ENCODE measurements around the gene GNAT1. TPM values are rescaled to one million over a fixed set of nuclear protein-coding genes. Genes with fewer than 3 reads are reported as not detected.

Gene GNAT1
- total and polyA plus RNA-seq, 3 experiments from 2014 or later = not detected

GRCh38 chr3:50194903-50195500 is 3.6 kb downstream of the GNAT1 start:
- ChIA-PET CTCF (interaction anchor here (0.7 to 7.2 kb wide), 35 partner anchors 9 to 216 kb away, joined by 3 to 266 read pairs (median 5); partner anchors contain the start of genes GNAI2, LSMEM2 and SLC38A3), POLR2A (interaction anchor here (1.3 to 2.1 kb wide), 2 partner anchors 31 to 51 kb away, joined by 6 to 7 read pairs; no protein-coding TSS in a partner anchor)
- Mint-ChIP-seq H3K27me3 (peaks cover 7 to 17% of the 10 kb centered on the region in 2 donors), H3K27ac (peak overlapping the region in 7 of 8 donors; percentile 37 to 80 (median 64)), H3K9me3 (no peaks in the 10 kb centered on the region), H3K4me3 (peak overlapping the region; percentile 12 to 77 (median 61)), H3K4me1 (peaks cover 4 to 22% (median 7%) of the 10 kb centered on the region in 3 donors), H3K36me3 (no peaks in the 10 kb centered on the region)
- Histone ChIP-seq H3K27me3 (ENCODE audit: insufficient read depth, low read length, poor library complexity, severe bottlenecking) (peaks cover 23% of the 10 kb centered on the region), H3K36me3 (ENCODE audit: insufficient read depth, low read length) (no peaks in the 10 kb centered on the region), H3K4me1 (ENCODE audit: insufficient read depth, low read length) (peaks cover 21% of the 10 kb centered on the region), H3K27ac (ENCODE audit: low read depth, low read length) (no peak overlapping the region), H3K9me3 (ENCODE audit: low read length) (no peaks in the 10 kb centered on the region), H3K4me3 (ENCODE audit: low read length) (peak overlapping the region; percentile 26)
- peak in 2 of 5 donors; percentile 30 to 36 for DNase-seq

GRCh38 chr3:50195501-50196252 is 4.3 kb downstream of the GNAT1 start:
- Histone ChIP-seq H3K9me3 (ENCODE audit: low read length) (no peaks in the 10 kb centered on the region), H3K27me3 (ENCODE audit: insufficient read depth, low read length, poor library complexity, severe bottlenecking) (peaks cover 23% of the 10 kb centered on the region), H3K27ac (ENCODE audit: low read depth, low read length) (no peak overlapping the region), H3K36me3 (ENCODE audit: insufficient read depth, low read length) (no peaks in the 10 kb centered on the region), H3K4me3 (ENCODE audit: low read length) (no peak overlapping the region), H3K4me1 (ENCODE audit: insufficient read depth, low read length) (peaks cover 21% of the 10 kb centered on the region)
- Mint-ChIP-seq H3K4me1 (peaks cover 4 to 22% (median 7%) of the 10 kb centered on the region in 3 donors), H3K27me3 (peaks cover 8 to 18% of the 10 kb centered on the region in 2 donors), H3K9me3 (no peaks in the 10 kb centered on the region), H3K36me3 (no peaks in the 10 kb centered on the region), H3K27ac (no peak overlapping the region), H3K4me3 (peak overlapping the region in 1 of 7 donors; percentile 61)
- no peak for DNase-seq
- CTCF ChIA-PET = interaction anchor here (1.0 to 7.2 kb wide), 20 partner anchors 8 to 149 kb away, joined by 3 to 266 read pairs (median 10); partner anchors contain the start of genes GNAI2, LSMEM2 and SLC38A3
- POLR2A ChIA-PET = no interaction called here

- no peak for DNase-seq
- Mint-ChIP-seq H3K4me3 (peak overlapping the region in 1 of 7 donors; percentile 9), H3K4me1 (peaks cover 4 to 22% (median 7%) of the 10 kb centered on the region in 3 donors), H3K27ac (no peak overlapping the region), H3K9me3 (no peaks in the 10 kb centered on the region), H3K36me3 (peaks cover 0 to 3% (median 0%) of the 10 kb centered on the region in 3 donors), H3K27me3 (peaks cover 14 to 25% of the 10 kb centered on the region in 2 donors)
- H3K36me3 ChIP-seq (ENCODE audit: insufficient read depth, low read length) = no peaks in the 10 kb centered on the region
- ChIA-PET CTCF (interaction anchor here (1.2 to 7.2 kb wide), 7 partner anchors 13 to 77 kb away, joined by 3 to 266 read pairs (median 37); no protein-coding TSS in a partner anchor), POLR2A (no interaction called here)
- peaks cover 21% of the 10 kb centered on the region for H3K4me1 ChIP-seq (ENCODE audit: insufficient read depth, low read length)
- H3K4me3 ChIP-seq (ENCODE audit: low read length) = no peak overlapping the region
- no peak overlapping the region for H3K27ac ChIP-seq (ENCODE audit: low read depth, low read length)
- peaks cover 23% of the 10 kb centered on the region for H3K27me3 ChIP-seq (ENCODE audit: insufficient read depth, low read length, poor library complexity, severe bottlenecking)
- no peaks in the 10 kb centered on the region for H3K9me3 ChIP-seq (ENCODE audit: low read length)
Observed at GRCh38 chr3:50196253-50196801, 4.9 kb downstream of the GNAT1 start.

GRCh38 chr3:50201573-50202315 is 10.3 kb downstream of the GNAT1 start:
- Mint-ChIP-seq H3K27ac (no peak overlapping the region), H3K36me3 (peaks cover 0 to 3% (median 0%) of the 10 kb centered on the region in 3 donors), H3K27me3 (peaks cover 32 to 41% of the 10 kb centered on the region in 2 donors), H3K4me3 (no peak overlapping the region), H3K4me1 (peaks cover 0 to 3% (median 2%) of the 10 kb centered on the region in 3 donors), H3K9me3 (no peaks in the 10 kb centered on the region)
- ChIA-PET CTCF (interaction anchor here (1.0 to 5.8 kb wide), 5 partner anchors 8 to 58 kb away, joined by 3 to 47 read pairs (median 6); partner anchors contain the start of gene GNAT1), POLR2A (no interaction called here)
- Histone ChIP-seq H3K9me3 (ENCODE audit: low read length) (no peaks in the 10 kb centered on the region), H3K27me3 (ENCODE audit: insufficient read depth, low read length, poor library complexity, severe bottlenecking) (peaks cover 27% of the 10 kb centered on the region), H3K4me1 (ENCODE audit: insufficient read depth, low read length) (no peaks in the 10 kb centered on the region), H3K36me3 (ENCODE audit: insufficient read depth, low read length) (no peaks in the 10 kb centered on the region), H3K4me3 (ENCODE audit: low read length) (no peak overlapping the region), H3K27ac (ENCODE audit: low read depth, low read length) (no peak overlapping the region)
- DNase-seq = no peak

- peaks cover 0 to 3% (median 2%) of the 10 kb centered on the region in 3 donors for H3K4me1 Mint-ChIP-seq
- H3K4me1 ChIP-seq (ENCODE audit: insufficient read depth, low read length) = no peaks in the 10 kb centered on the region
- no peak overlapping the region for H3K4me3 ChIP-seq (ENCODE audit: low read length)
- H3K9me3 ChIP-seq (ENCODE audit: low read length) = no peaks in the 10 kb centered on the region
- no peaks in the 10 kb centered on the region for H3K9me3 Mint-ChIP-seq
- no peak overlapping the region for H3K4me3 Mint-ChIP-seq
- POLR2A ChIA-PET = no interaction called here
- peak overlapping the region in 1 of 8 donors; percentile 33 for H3K27ac Mint-ChIP-seq
- H3K36me3 ChIP-seq (ENCODE audit: insufficient read depth, low read length) = no peaks in the 10 kb centered on the region
- H3K27me3 Mint-ChIP-seq = peaks cover 32 to 44% of the 10 kb centered on the region in 2 donors
- CTCF ChIA-PET = interaction anchor here (0.6 to 5.8 kb wide), 6 partner anchors 8 to 1750 kb away, joined by 3 to 47 read pairs (median 5); partner anchors contain the start of gene GNAT1
- H3K27ac ChIP-seq (ENCODE audit: low read depth, low read length) = no peak overlapping the region
- H3K36me3 Mint-ChIP-seq = peaks cover 0 to 3% (median 0%) of the 10 kb centered on the region in 3 donors
- H3K27me3 ChIP-seq (ENCODE audit: insufficient read depth, low read length, poor library complexity, severe bottlenecking) = peaks cover 27% of the 10 kb centered on the region
- no peak for DNase-seq
Observed at GRCh38 chr3:50202353-50203112, 11.1 kb downstream of the GNAT1 start.

GRCh38 chr3:50203113-50203808 is 11.9 kb downstream of the GNAT1 start:
- H3K27me3 ChIP-seq (ENCODE audit: insufficient read depth, low read length, poor library complexity, severe bottlenecking) = peaks cover 27% of the 10 kb centered on the region
- H3K9me3 ChIP-seq (ENCODE audit: low read length) = no peaks in the 10 kb centered on the region
- peak overlapping the region in 1 of 8 donors; percentile 33 for H3K27ac Mint-ChIP-seq
- H3K4me3 ChIP-seq (ENCODE audit: low read length) = no peak overlapping the region
- H3K4me1 ChIP-seq (ENCODE audit: insufficient read depth, low read length) = no peaks in the 10 kb centered on the region
- H3K27ac ChIP-seq (ENCODE audit: low read depth, low read length) = no peak overlapping the region
- H3K27me3 Mint-ChIP-seq = peaks cover 33 to 44% of the 10 kb centered on the region in 2 donors
- H3K4me1 Mint-ChIP-seq = peaks cover 0 to 3% (median 2%) of the 10 kb centered on the region in 3 donors
- DNase-seq = no peak
- no peak overlapping the region for H3K4me3 Mint-ChIP-seq
- CTCF ChIA-PET = interaction anchor here (0.6 to 5.8 kb wide), 6 partner anchors 10 to 1751 kb away, joined by 3 to 47 read pairs (median 5); partner anchors contain the start of gene GNAT1
- no peaks in the 10 kb centered on the region for H3K36me3 ChIP-seq (ENCODE audit: insufficient read depth, low read length)
- POLR2A ChIA-PET = no interaction called here
- H3K36me3 Mint-ChIP-seq = peaks cover 0 to 3% (median 0%) of the 10 kb centered on the region in 3 donors
- no peaks in the 10 kb centered on the region for H3K9me3 Mint-ChIP-seq
